ENCODE data around the gene DIP2B.

- no peak for TF ChIP-seq EZH2 (IDR thresholded peaks at IDR 0.05; ENCODE audit: insufficient read depth, poor library complexity, severe bottlenecking)
- TF ChIP-seq EZH2phosphoT487 (IDR thresholded peaks at IDR 0.05; ENCODE audit: insufficient read depth, low read depth) = no peak
Measured at GRCh38 chr12:50508414-50508813, 3.6 kb downstream of the DIP2B start.

All from GM23248 (cell line).